NCI-H526 (cell line): ENCODE data around the gene CDH7.
A peak's percentile ranks its signal among the peaks of the same experiment; 100 is the strongest.

Experiments
- DNase-seq, 2 experiments: peaks; one replicate each; lab custom pipeline; 2025; lab: John Stamatoyannopoulos, UW

The CDH7 gene

GRCh38 chr18:65907281-65907680, 156.5 kb downstream of the CDH7 start:
- DNase-seq, result no peak

- DNase-seq, result no peak
Observed at GRCh38 chr18:65919018-65919417, 168.2 kb downstream of the CDH7 start.

- no peak for DNase-seq
Observed at GRCh38 chr18:65919663-65920062, 168.9 kb downstream of the CDH7 start.

GRCh38 chr18:65922103-65922502, 171.3 kb downstream of the CDH7 start:
- no peak for DNase-seq

- no peak for DNase-seq
Observed at GRCh38 chr18:65924904-65925303, 174.1 kb downstream of the CDH7 start.

- DNase-seq, result no peak
Observed at GRCh38 chr18:65934874-65935273, 184.1 kb downstream of the CDH7 start.

GRCh38 chr18:65936678-65937077, 185.9 kb downstream of the CDH7 start:
- DNase-seq, result no peak

GRCh38 chr18:65937180-65937579, 186.4 kb downstream of the CDH7 start:
- DNase-seq, result no peak

GRCh38 chr18:65938592-65939372, 188.0 kb downstream of the CDH7 start:
- peak; percentile 4 to 67 for DNase-seq
